Mucosa of rectum (tissue), 2 donors: ENCODE measurements around the gene COL5A3.
"Not testable (repeated sequence)": the region's sequence is repeated elsewhere in the genome, so short reads cannot be mapped to it uniquely, and the experiment has no call there.

Experiments used
- H3K27ac ChIP-seq, 2 donors: one replicate each; pipeline ENCODE4 v1.7.0; 2013; ENCODE audit warnings: inconsistent platforms in 2 of 2, low read depth in 2 of 2, low read length in 2 of 2
- H3K27me3 ChIP-seq, 2 donors: one replicate each; pipeline ENCODE4 v1.7.0; 2013; ENCODE audit warnings: low read length in 2 of 2; ENCODE audit not compliant: control insufficient read depth in 2 of 2, insufficient read depth in 2 of 2
- H3K36me3 ChIP-seq, 2 donors: one replicate each; pipeline ENCODE4 v1.7.0; 2013; ENCODE audit warnings: low read length in 2 of 2; ENCODE audit not compliant: control insufficient read depth in 2 of 2, insufficient read depth in 2 of 2
- H3K4me1 ChIP-seq, 2 donors: one replicate each; pipeline ENCODE4 v1.7.0; 2013; ENCODE audit warnings: low read length in 2 of 2, mild to moderate bottlenecking in 1 of 2; ENCODE audit not compliant: control insufficient read depth in 2 of 2, insufficient read depth in 2 of 2
- H3K4me3 ChIP-seq, 2 donors: one replicate each; pipeline ENCODE4 v1.7.0; 2013; ENCODE audit warnings: low read length in 2 of 2
- H3K9ac ChIP-seq, 2 donors: one replicate each; pipeline ENCODE4 v1.7.0; 2013; ENCODE audit warnings: low read length in 2 of 2, low read depth in 1 of 2, mild to moderate bottlenecking in 1 of 2
- H3K9me3 ChIP-seq, 2 donors: one replicate each; pipeline ENCODE4 v1.7.0; 2013; ENCODE audit warnings: low read length in 2 of 2; ENCODE audit not compliant: control insufficient read depth in 2 of 2
- donor health status: healthy.
- donor health status: Normal muscosa, but diverticular disease.

The COL5A3 gene

GRCh38 chr19:10027158-10027997 lies 17.1 kb upstream of the COL5A3 start:
- Histone ChIP-seq H3K27me3 (peaks cover 4 to 5% of the 10 kb centered on the region in 2 donors), H3K9ac (peak overlapping the region in 1 of 2 donors; percentile 41), H3K9me3 (no peaks in the 10 kb centered on the region), H3K27ac (no peak overlapping the region), H3K36me3 (no peaks in the 10 kb centered on the region), H3K4me1 (peaks cover 5 to 6% of the 10 kb centered on the region in 2 donors), H3K4me3 (no peak overlapping the region)

GRCh38 chr19:10026744-10027143 lies 16.4 kb upstream of the COL5A3 start:
- no peaks in the 10 kb centered on the region for H3K9me3 ChIP-seq
- H3K36me3 ChIP-seq: no peaks in the 10 kb centered on the region
- peaks cover 0 to 2% of the 10 kb centered on the region in 2 donors for H3K27me3 ChIP-seq
- no peak overlapping the region for H3K4me3 ChIP-seq
- H3K27ac ChIP-seq: no peak overlapping the region
- peaks cover 5 to 6% of the 10 kb centered on the region in 2 donors for H3K4me1 ChIP-seq
- no peak overlapping the region for H3K9ac ChIP-seq

GRCh38 chr19:10023096-10023495 lies 12.8 kb upstream of the COL5A3 start:
- H3K27me3 ChIP-seq, H3K4me3 ChIP-seq, H3K36me3 ChIP-seq, H3K9ac ChIP-seq, H3K9me3 ChIP-seq, H3K4me1 ChIP-seq, H3K27ac ChIP-seq: not testable (repeated sequence)

- H3K4me3 ChIP-seq: no peak overlapping the region
- no peaks in the 10 kb centered on the region for H3K36me3 ChIP-seq
- H3K27ac ChIP-seq: no peak overlapping the region
- no peak overlapping the region for H3K9ac ChIP-seq
- H3K9me3 ChIP-seq: no peaks in the 10 kb centered on the region
- peaks cover 0 to 2% of the 10 kb centered on the region in 2 donors for H3K27me3 ChIP-seq
- H3K4me1 ChIP-seq: no peaks in the 10 kb centered on the region
These were observed 11.6 kb upstream of the COL5A3 start for GRCh38 chr19:10021863-10022262.

GRCh38 chr19:10021446-10021845 lies 11.1 kb upstream of the COL5A3 start:
- Histone ChIP-seq H3K27me3 (peaks cover 0 to 4% of the 10 kb centered on the region in 2 donors), H3K4me3 (no peak overlapping the region), H3K9ac (no peak overlapping the region), H3K36me3 (no peaks in the 10 kb centered on the region), H3K9me3 (no peaks in the 10 kb centered on the region), H3K4me1 (no peaks in the 10 kb centered on the region), H3K27ac (no peak overlapping the region)

GRCh38 chr19:10020851-10021250 lies 10.5 kb upstream of the COL5A3 start:
- no peak overlapping the region for H3K4me3 ChIP-seq
- H3K27ac ChIP-seq: no peak overlapping the region
- H3K4me1 ChIP-seq: no peaks in the 10 kb centered on the region
- H3K36me3 ChIP-seq: no peaks in the 10 kb centered on the region
- no peaks in the 10 kb centered on the region for H3K9me3 ChIP-seq
- H3K27me3 ChIP-seq: peaks cover 0 to 2% of the 10 kb centered on the region in 2 donors
- H3K9ac ChIP-seq: no peak overlapping the region

GRCh38 chr19:10019246-10019645 lies 8.9 kb upstream of the COL5A3 start:
- Histone ChIP-seq H3K9ac (no peak overlapping the region), H3K27ac (no peak overlapping the region), H3K9me3 (no peaks in the 10 kb centered on the region), H3K27me3 (peaks cover 0 to 2% of the 10 kb centered on the region in 2 donors), H3K36me3 (no peaks in the 10 kb centered on the region), H3K4me3 (no peak overlapping the region), H3K4me1 (peaks cover 0 to 2% of the 10 kb centered on the region in 2 donors)

- H3K4me3 ChIP-seq: no peak overlapping the region
These were observed 8.5 kb upstream of the COL5A3 start for GRCh38 chr19:10018786-10019185.

GRCh38 chr19:10018263-10018662 lies 8.0 kb upstream of the COL5A3 start:
- H3K27me3 ChIP-seq: peaks cover 0 to 2% of the 10 kb centered on the region in 2 donors
- H3K27ac ChIP-seq: no peak overlapping the region
- H3K9me3 ChIP-seq: no peaks in the 10 kb centered on the region
- H3K9ac ChIP-seq: no peak overlapping the region
- peaks cover 0 to 6% of the 10 kb centered on the region in 2 donors for H3K4me1 ChIP-seq
- H3K36me3 ChIP-seq: no peaks in the 10 kb centered on the region
- H3K4me3 ChIP-seq: no peak overlapping the region

More at GRCh38 chr19:10018786-10019185, 8.5 kb upstream of the COL5A3 start:
- Histone ChIP-seq H3K9me3 (no peaks in the 10 kb centered on the region), H3K27me3 (peaks cover 0 to 2% of the 10 kb centered on the region in 2 donors), H3K36me3 (no peaks in the 10 kb centered on the region), H3K27ac (no peak overlapping the region), H3K9ac (no peak overlapping the region), H3K4me1 (peaks cover 0 to 6% of the 10 kb centered on the region in 2 donors)

GRCh38 chr19:10013834-10014618 lies 3.7 kb upstream of the COL5A3 start:
- Histone ChIP-seq H3K27me3 (peaks cover 4 to 10% of the 10 kb centered on the region in 2 donors), H3K36me3 (no peaks in the 10 kb centered on the region), H3K4me1 (peaks cover 3 to 6% of the 10 kb centered on the region in 2 donors), H3K4me3 (no peak overlapping the region), H3K9ac (no peak overlapping the region), H3K27ac (no peak overlapping the region), H3K9me3 (no peaks in the 10 kb centered on the region)
